ACHN (cell line): ENCODE measurements around the gene BICDL1.
"Not testable (repeated sequence)": the region's sequence is repeated elsewhere in the genome, so short reads cannot be mapped to it uniquely, and the experiment has no call there.

Experiments used
- DNase-seq: peaks from one replicate; pipeline ENCODE4 v3.0.0-alpha.2; 2015
- in situ Hi-C: cut with HindIII; loops from 2 replicates; pipeline ENCODE4 v1.10.0; 2017; ENCODE audit warnings: low sequenced_read_pairs, low pct_ligation_motif_present, low pct_unique_long_range_greater_than_20kb

Gene BICDL1

GRCh38 chr12:119998471-119999245 is 9.6 kb downstream of the BICDL1 start:
- in situ Hi-C loops, result no loop called here

GRCh38 chr12:120000556-120000955 is 11.5 kb downstream of the BICDL1 start:
- in situ Hi-C loops, result no loop called here
- DNase-seq, result no peak

More at GRCh38 chr12:119998471-119999245, 9.6 kb downstream of the BICDL1 start:
- no peak for DNase-seq

- in situ Hi-C loops, result no loop called here
Measured at GRCh38 chr12:120006258-120006975, 17.4 kb downstream of the BICDL1 start.

GRCh38 chr12:120007272-120007671 is 18.2 kb downstream of the BICDL1 start:
- no peak for DNase-seq
- in situ Hi-C loops, result no loop called here

More at GRCh38 chr12:120006258-120006975, 17.4 kb downstream of the BICDL1 start:
- peak; percentile 37 for DNase-seq

GRCh38 chr12:120010661-120011230 is 21.7 kb downstream of the BICDL1 start:
- no peak for DNase-seq
- in situ Hi-C loops, result no loop called here

GRCh38 chr12:120012067-120012621 is 23.1 kb downstream of the BICDL1 start:
- DNase-seq, result no peak
- in situ Hi-C loops, result no loop called here

GRCh38 chr12:120013659-120014380 is 24.8 kb downstream of the BICDL1 start:
- DNase-seq, result peak; percentile 51
- in situ Hi-C loops, result no loop called here

GRCh38 chr12:120014381-120014735 is 25.3 kb downstream of the BICDL1 start:
- DNase-seq, in situ Hi-C loops: not testable (repeated sequence)

GRCh38 chr12:120015313-120015712 is 26.3 kb downstream of the BICDL1 start:
- no peak for DNase-seq
- in situ Hi-C loops, result no loop called here

- DNase-seq, in situ Hi-C loops: not testable (repeated sequence)
Measured at GRCh38 chr12:120016199-120016598, 27.2 kb downstream of the BICDL1 start.

GRCh38 chr12:120019197-120019596 is 30.2 kb downstream of the BICDL1 start:
- in situ Hi-C loops, result no loop called here

GRCh38 chr12:120019938-120020337 is 30.9 kb downstream of the BICDL1 start:
- in situ Hi-C loops, result no loop called here
- no peak for DNase-seq

More at GRCh38 chr12:120019197-120019596, 30.2 kb downstream of the BICDL1 start:
- DNase-seq, result no peak

- in situ Hi-C loops, result no loop called here
- no peak for DNase-seq
Measured at GRCh38 chr12:120024193-120024592, 35.2 kb downstream of the BICDL1 start.

GRCh38 chr12:120025640-120026039 is 36.6 kb downstream of the BICDL1 start:
- in situ Hi-C loops, result no loop called here
- DNase-seq, result no peak

GRCh38 chr12:120032242-120032641 is 43.2 kb downstream of the BICDL1 start:
- in situ Hi-C loops, result no loop called here
- DNase-seq, result no peak

- DNase-seq, result peak; percentile 38
- in situ Hi-C loops, result no loop called here
Measured at GRCh38 chr12:120037851-120038250, 48.8 kb downstream of the BICDL1 start.

GRCh38 chr12:120039711-120040110 is 50.7 kb downstream of the BICDL1 start:
- DNase-seq, result no peak
- in situ Hi-C loops, result no loop called here

- DNase-seq, result no peak
- in situ Hi-C loops, result no loop called here
Measured at GRCh38 chr12:120041386-120042231, 52.6 kb downstream of the BICDL1 start.
